DND-41 (cell line): ENCODE measurements around the gene CCDC192.

Source experiments
- ATAC-seq: fragments of 200-7000 bp; cut with Tn5 transposase; 3 replicates; pipeline ENCODE4 v1.9.1; 2021; ENCODE audit warnings: low read depth; ENCODE audit not compliant: insufficient read depth
- DNase-seq: peaks from one replicate; pipeline ENCODE4 v3.0.0-alpha.2; 2020
- H2AFZ ChIP-seq: 2 replicates; pipeline ENCODE4 v1.6.0; 2012; ENCODE audit warnings: low read depth, low read length
- H3K27ac ChIP-seq: 2 replicates; pipeline ENCODE4 v1.5.1; 2012; ENCODE audit warnings: low read length, inconsistent platforms
- H3K27me3 ChIP-seq: fragments of 200-600 bp; sonication (generic); 2 replicates; pipeline ENCODE4 v1.6.0; 2012; ENCODE audit warnings: low read length, mild to moderate bottlenecking, inconsistent platforms; ENCODE audit not compliant: insufficient read depth, poor library complexity
- H3K36me3 ChIP-seq: 2 replicates; pipeline ENCODE4 v1.5.1; 2012; ENCODE audit warnings: low read length, inconsistent platforms; ENCODE audit not compliant: insufficient read depth
- H3K4me1 ChIP-seq: 2 replicates; pipeline ENCODE4 v1.5.1; 2012; ENCODE audit warnings: mild to moderate bottlenecking, low read length; ENCODE audit not compliant: insufficient read depth
- H3K4me2 ChIP-seq: 2 replicates; pipeline ENCODE4 v1.6.0; 2012; ENCODE audit warnings: mild to moderate bottlenecking, moderate library complexity, low read length, inconsistent platforms; ENCODE audit not compliant: insufficient read depth
- H3K4me3 ChIP-seq, 2 experiments: fragments of 200-600 bp in 1 of 2; shearing (Covaris generic) in 1 of 2; 2 replicates each; pipeline ENCODE4 v1.5.1; 2012 to 2016; ENCODE audit warnings: inconsistent platforms in 2 of 2, low read length in 2 of 2, mild to moderate bottlenecking in 2 of 2, low read depth in 1 of 2, moderate library complexity in 1 of 2
- H3K79me2 ChIP-seq: 2 replicates; pipeline ENCODE4 v1.6.0; 2012; ENCODE audit warnings: low read length, inconsistent platforms; ENCODE audit not compliant: insufficient read depth
- H3K9ac ChIP-seq: 2 replicates; pipeline ENCODE4 v1.6.0; 2012; ENCODE audit warnings: low read depth, mild to moderate bottlenecking, inconsistent platforms, low read length, moderate library complexity
- H3K9me3 ChIP-seq: 2 replicates; pipeline ENCODE4 v1.5.1; 2012; ENCODE audit warnings: low read length, moderate library complexity, mild to moderate bottlenecking, inconsistent platforms; ENCODE audit not compliant: insufficient read depth, severe bottlenecking
- H4K20me1 ChIP-seq: 2 replicates; pipeline ENCODE4 v1.6.0; 2012; ENCODE audit warnings: low read length; ENCODE audit not compliant: insufficient read depth
- EZH2 ChIP-seq: IDR thresholded peaks from 3 replicates; pipeline ENCODE4 v1.6.1; 2012; ENCODE audit warnings: borderline replicate concordance, low read depth, mild to moderate bottlenecking, moderate library complexity, low read length, inconsistent platforms; ENCODE audit not compliant: severe bottlenecking
- TF ChIP-seq, protein P1 (sequence below): IDR thresholded peaks from 2 replicates; pipeline ENCODE4 v1.5.1; 2012; ENCODE audit warnings: borderline replicate concordance, low read length, moderate library complexity, mild to moderate bottlenecking; ENCODE audit not compliant: poor library complexity, severe bottlenecking; ENCODE audit errors: extremely low read depth

CCDC192 gene

DNA sequence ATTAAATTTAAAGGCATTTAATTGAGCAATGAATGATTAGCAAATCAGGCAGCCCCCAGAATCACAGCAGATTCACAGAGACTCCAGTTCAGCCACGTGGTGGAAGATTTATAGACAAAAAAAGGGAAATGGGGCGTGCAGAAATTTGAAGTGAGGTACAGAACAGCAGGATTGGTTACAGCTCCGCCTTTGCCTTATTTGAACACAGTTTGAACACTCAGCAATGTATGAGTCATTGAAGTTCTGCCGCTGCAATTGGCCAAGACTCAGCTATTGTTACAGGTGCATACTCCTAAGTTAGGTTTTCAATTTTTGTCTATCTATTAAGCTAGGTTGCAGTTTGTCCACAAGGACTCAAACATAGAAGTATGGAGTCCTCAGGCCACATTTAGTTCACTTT is 222.7 kb downstream of the CCDC192 start:
- no peak overlapping the region for H3K9ac ChIP-seq
- ATAC-seq = no peak
- H3K4me3 ChIP-seq = no peak overlapping the region
- no peaks in the 10 kb centered on the region for H3K27me3 ChIP-seq
- H3K9me3 ChIP-seq = no peaks in the 10 kb centered on the region
- H3K4me2 ChIP-seq = no peak overlapping the region
- H3K79me2 ChIP-seq = no peaks in the 10 kb centered on the region
- H3K27ac ChIP-seq = no peak overlapping the region
- TF ChIP-seq EZH2 = no peak
- TF ChIP-seq, protein P1, sequence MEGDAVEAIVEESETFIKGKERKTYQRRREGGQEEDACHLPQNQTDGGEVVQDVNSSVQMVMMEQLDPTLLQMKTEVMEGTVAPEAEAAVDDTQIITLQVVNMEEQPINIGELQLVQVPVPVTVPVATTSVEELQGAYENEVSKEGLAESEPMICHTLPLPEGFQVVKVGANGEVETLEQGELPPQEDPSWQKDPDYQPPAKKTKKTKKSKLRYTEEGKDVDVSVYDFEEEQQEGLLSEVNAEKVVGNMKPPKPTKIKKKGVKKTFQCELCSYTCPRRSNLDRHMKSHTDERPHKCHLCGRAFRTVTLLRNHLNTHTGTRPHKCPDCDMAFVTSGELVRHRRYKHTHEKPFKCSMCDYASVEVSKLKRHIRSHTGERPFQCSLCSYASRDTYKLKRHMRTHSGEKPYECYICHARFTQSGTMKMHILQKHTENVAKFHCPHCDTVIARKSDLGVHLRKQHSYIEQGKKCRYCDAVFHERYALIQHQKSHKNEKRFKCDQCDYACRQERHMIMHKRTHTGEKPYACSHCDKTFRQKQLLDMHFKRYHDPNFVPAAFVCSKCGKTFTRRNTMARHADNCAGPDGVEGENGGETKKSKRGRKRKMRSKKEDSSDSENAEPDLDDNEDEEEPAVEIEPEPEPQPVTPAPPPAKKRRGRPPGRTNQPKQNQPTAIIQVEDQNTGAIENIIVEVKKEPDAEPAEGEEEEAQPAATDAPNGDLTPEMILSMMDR = no peak
- H3K4me1 ChIP-seq = no peaks in the 10 kb centered on the region
- no peaks in the 10 kb centered on the region for H4K20me1 ChIP-seq
- H2AFZ ChIP-seq = no peak overlapping the region
- no peak for DNase-seq
- no peaks in the 10 kb centered on the region for H3K36me3 ChIP-seq

DNA sequence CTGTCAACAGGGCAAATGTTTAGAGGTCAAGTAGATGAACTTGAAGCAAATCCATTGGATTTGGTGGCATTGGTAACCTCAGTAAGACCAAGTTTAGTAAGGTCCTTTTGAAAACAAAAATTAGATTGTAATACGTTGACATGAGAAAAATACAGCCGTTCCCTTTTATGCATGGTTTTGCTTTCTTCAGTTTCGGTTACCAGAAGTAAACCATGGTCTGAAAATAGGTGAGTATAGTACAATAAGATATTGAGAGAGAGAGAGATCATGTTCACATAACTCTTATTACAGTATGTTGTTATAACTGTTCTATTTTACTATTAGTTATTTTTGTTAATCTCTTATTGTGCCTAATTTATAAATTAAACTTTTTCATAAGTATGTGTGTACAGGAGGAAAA is 223.8 kb downstream of the CCDC192 start:
- Histone ChIP-seq H3K9me3 (no peaks in the 10 kb centered on the region), H3K36me3 (no peaks in the 10 kb centered on the region), H3K4me1 (no peaks in the 10 kb centered on the region), H3K79me2 (no peaks in the 10 kb centered on the region), H3K4me3 (no peak overlapping the region), H3K4me2 (no peak overlapping the region), H2AFZ (no peak overlapping the region), H3K27ac (no peak overlapping the region), H4K20me1 (no peaks in the 10 kb centered on the region), H3K27me3 (no peaks in the 10 kb centered on the region), H3K9ac (no peak overlapping the region)
- TF ChIP-seq, protein P1 = no peak
- ATAC-seq (no peak), DNase-seq (no peak)

DNA sequence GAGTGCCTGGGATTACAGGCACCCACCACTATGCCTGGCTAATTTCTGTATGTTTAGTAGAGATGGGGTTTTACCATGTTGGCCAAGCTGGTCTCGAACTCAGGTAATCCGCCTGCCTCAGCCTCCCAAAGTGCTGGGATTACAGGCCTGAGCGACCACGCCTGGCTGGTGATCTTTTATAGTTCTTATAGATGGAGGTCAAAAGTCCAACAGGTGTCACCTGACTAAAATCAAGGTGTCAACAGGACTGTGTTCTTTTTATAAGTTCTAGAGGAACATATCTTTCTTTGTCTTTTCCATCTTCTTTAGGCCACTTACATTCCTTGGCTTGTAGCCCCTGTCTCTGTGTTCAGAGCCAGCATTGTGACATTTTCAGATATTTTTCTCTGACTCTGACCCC is 224.9 kb downstream of the CCDC192 start:
- DNase-seq (no peak), ATAC-seq (no peak)
- Histone ChIP-seq H4K20me1 (no peaks in the 10 kb centered on the region), H2AFZ (no peak overlapping the region), H3K27ac (no peak overlapping the region), H3K36me3 (no peaks in the 10 kb centered on the region), H3K4me1 (no peaks in the 10 kb centered on the region), H3K27me3 (no peaks in the 10 kb centered on the region), H3K4me2 (no peak overlapping the region), H3K4me3 (no peak overlapping the region), H3K9me3 (no peaks in the 10 kb centered on the region), H3K79me2 (no peaks in the 10 kb centered on the region), H3K9ac (no peak overlapping the region)
- TF ChIP-seq, protein P1 = no peak
- no peak for TF ChIP-seq EZH2

DNA sequence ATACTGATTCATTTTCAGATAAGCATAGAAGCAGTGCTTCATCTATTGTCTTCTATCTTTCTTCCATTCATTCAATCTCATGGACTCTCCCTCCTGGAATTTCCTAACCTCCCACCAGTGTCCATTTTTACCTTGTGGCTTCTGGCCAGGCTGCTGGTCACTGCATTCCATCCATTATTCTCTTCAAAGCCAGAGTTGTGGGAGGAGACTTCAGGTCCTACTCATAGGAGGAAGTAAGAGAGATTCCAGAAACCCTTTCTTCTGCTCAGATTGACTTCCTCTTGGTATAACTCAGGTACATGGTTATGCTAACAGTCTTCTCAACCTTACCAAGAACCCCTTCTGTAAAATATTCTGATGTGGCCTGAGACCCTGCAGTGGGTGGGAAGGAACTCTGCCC is 227.1 kb downstream of the CCDC192 start:
- Histone ChIP-seq H2AFZ (no peak overlapping the region), H3K4me3 (no peak overlapping the region), H3K4me2 (no peak overlapping the region), H3K27me3 (no peaks in the 10 kb centered on the region), H3K9me3 (no peaks in the 10 kb centered on the region), H3K79me2 (no peaks in the 10 kb centered on the region), H4K20me1 (no peaks in the 10 kb centered on the region), H3K4me1 (no peaks in the 10 kb centered on the region), H3K36me3 (no peaks in the 10 kb centered on the region), H3K9ac (no peak overlapping the region), H3K27ac (no peak overlapping the region)
- TF ChIP-seq EZH2 = no peak
- TF ChIP-seq, protein P1 = no peak
- ATAC-seq (no peak), DNase-seq (no peak)
